HCT116 (cell line): Measurements from ENCODE around the gene LRPPRC. TPM values are rescaled to one million over a fixed set of nuclear protein-coding genes. Genes with fewer than 3 reads are reported as not detected.

Experiments
- ATAC-seq: fragments of 200-7000 bp; cut with Tn5 transposase; 2 replicates; pipeline ENCODE4 v1.9.1; 2020; ENCODE audit warnings: mild to moderate bottlenecking, moderate library complexity
- BruUV-seq: library from RNA; stranded (reverse); fragments of 400-500 nt; replicated peaks from 2 replicates; lab custom pipeline; 2021; lab: Mats Ljungman, UMichigan
- CTCF ChIA-PET: fragments of 300-600 bp; sonication (Branson Sonifier 250); formaldehyde crosslinking; loops from one replicate; lab custom pipeline; 2021; ENCODE audit warnings: antibody characterized with exemption; lab: Charles Lee
- POLR2A ChIA-PET: fragments of 300-600, 350-600 bp; sonication (Branson Sonifier 250); formaldehyde crosslinking; loops from one replicate; lab custom pipeline; 2021; ENCODE audit warnings: antibody characterized with exemption; lab: Charles Lee
- RAD21 ChIA-PET, 2 experiments: fragments of 300-600 bp; sonication (Branson Sonifier 250); formaldehyde crosslinking; loops; one replicate each; lab custom pipeline; 2023; ENCODE audit warnings: low total read pairs in 2 of 2; ENCODE audit not compliant: uncharacterized antibody in 2 of 2, unreplicated experiment in 2 of 2, low non-redundant PET in 1 of 2; lab: Charles Lee
- DNase-seq: peaks from one replicate; pipeline ENCODE4 v3.0.0-alpha.2; 2010; ENCODE audit warnings: low read depth, low spot score
- H2AFZ ChIP-seq: fragments of 200-600 bp; shearing (Covaris generic), sonication (generic); 2 replicates; pipeline ENCODE4 v1.6.1; 2017; ENCODE audit warnings: low read depth, mixed run types, mixed read lengths, antibody characterized with exemption, low read length; ENCODE audit not compliant: poor library complexity, severe bottlenecking
- H3K27ac ChIP-seq: 2 replicates; pipeline ENCODE4 v1.5.1; 2012; ENCODE audit warnings: low read depth, low read length
- H3K27me3 ChIP-seq: fragments of 200-600 bp; sonication (generic); 2 replicates; pipeline ENCODE4 v1.6.1; 2016; ENCODE audit warnings: mixed run types, low read length, mixed read lengths; ENCODE audit not compliant: insufficient read depth
- H3K36me3 ChIP-seq, 2 experiments: fragments of 200-500 bp in 1 of 2; fragments of 200-600 bp in 1 of 2; sonication (Bioruptor generic) in 1 of 2; sonication (generic) in 1 of 2; 2 replicates each; pipeline versions ENCODE4 v1.5.1 to v1.6.1; 2014 to 2016; ENCODE audit warnings: low read length in 2 of 2, inconsistent platforms in 1 of 2, mixed read lengths in 1 of 2, mixed run types in 1 of 2; ENCODE audit not compliant: insufficient read depth in 2 of 2, control insufficient read depth in 1 of 2
- H3K4me1 ChIP-seq, 2 experiments: fragments of 200-600 bp in 1 of 2; sonication (generic) in 1 of 2; 2 replicates each; pipeline versions ENCODE4 v1.5.1 to v1.6.1; 2012 to 2017; ENCODE audit warnings: low read length in 2 of 2, inconsistent platforms in 1 of 2, mild to moderate bottlenecking in 1 of 2, mixed read lengths in 1 of 2, mixed run types in 1 of 2, moderate library complexity in 1 of 2; ENCODE audit not compliant: insufficient read depth in 2 of 2, control insufficient read depth in 1 of 2
- H3K4me2 ChIP-seq: fragments of 200-600 bp; sonication (generic); 2 replicates; pipeline ENCODE4 v1.6.1; 2017; ENCODE audit warnings: mixed run types, low read length, mixed read lengths
- H3K4me3 ChIP-seq, 2 experiments: fragments of 200-600 bp in 1 of 2; sonication (generic) in 1 of 2; replicated peaks in 1 of 2; 2 replicates each; pipeline ENCODE4 v1.5.1; 2011 to 2016; ENCODE audit warnings: low read length in 2 of 2, control low read depth in 1 of 2, low read depth in 1 of 2, mild to moderate bottlenecking in 1 of 2, mixed read lengths in 1 of 2, mixed run types in 1 of 2
- H3K79me2 ChIP-seq: fragments of 200-600 bp; sonication (generic); 2 replicates; pipeline ENCODE4 v1.6.1; 2017; ENCODE audit warnings: mild to moderate bottlenecking, mixed run types, low read length, moderate library complexity, mixed read lengths; ENCODE audit not compliant: insufficient read depth
- H3K9ac ChIP-seq: fragments of 200-600 bp; sonication (generic); 2 replicates; pipeline ENCODE4 v1.6.1; 2016; ENCODE audit warnings: low read length, mixed read lengths
- H3K9me2 ChIP-seq: fragments of 200-600 bp; sonication (generic), shearing (Covaris generic); 2 replicates; pipeline ENCODE4 v1.6.1; 2017; ENCODE audit warnings: mixed run types, mild to moderate bottlenecking, moderate library complexity; ENCODE audit not compliant: insufficient read depth
- H3K9me3 ChIP-seq, 2 experiments: fragments of 200-500 bp in 1 of 2; fragments of 200-600 bp in 1 of 2; sonication (Bioruptor generic) in 1 of 2; sonication (generic) in 1 of 2; 2 replicates each; pipeline ENCODE4 v1.6.1; 2014 to 2017; ENCODE audit warnings: low read length in 2 of 2, mixed read lengths in 2 of 2, inconsistent platforms in 1 of 2, low read depth in 1 of 2, mild to moderate bottlenecking in 1 of 2, mixed run types in 1 of 2, moderate library complexity in 1 of 2; ENCODE audit not compliant: control insufficient read depth in 1 of 2, insufficient read depth in 1 of 2
- H4K20me1 ChIP-seq: fragments of 200-600 bp; sonication (generic), shearing (Covaris generic); 2 replicates; pipeline ENCODE4 v1.6.1; 2017; ENCODE audit warnings: mixed run types, mild to moderate bottlenecking, moderate library complexity; ENCODE audit not compliant: insufficient read depth
- CTCF ChIP-seq, 3 experiments: fragments of 200-600 bp in 1 of 3; sonication (generic) in 1 of 3; IDR thresholded peaks in 2 of 3; conservative IDR thresholded peaks in 1 of 3; 2 replicates each; pipeline ENCODE4 v1.5.1; 2012 to 2017; ENCODE audit warnings: low read depth in 2 of 3, low read length in 2 of 3, antibody characterized with exemption in 1 of 3, borderline replicate concordance in 1 of 3, control low read depth in 1 of 3, mild to moderate bottlenecking in 1 of 3, mixed read lengths in 1 of 3, mixed run types in 1 of 3, moderate library complexity in 1 of 3; ENCODE audit not compliant: insufficient read depth in 1 of 3
- POLR2A ChIP-seq: IDR thresholded peaks from 2 replicates; pipeline ENCODE4 v1.7.0; 2011; ENCODE audit warnings: borderline replicate concordance; ENCODE audit not compliant: insufficient read depth, insufficient read length; ENCODE audit errors: extremely low read depth
- RAD21 ChIP-seq: IDR thresholded peaks from 2 replicates; pipeline ENCODE4 v1.6.1; 2012; ENCODE audit warnings: low read depth, mild to moderate bottlenecking
- SP1 ChIP-seq: IDR thresholded peaks from 2 replicates; pipeline ENCODE4 v1.6.1; 2012; ENCODE audit warnings: low read depth
- intact Hi-C: fragments of 100-400 bp; cut with micrococcal nuclease; formaldehyde crosslinking; loops from 2 replicates; pipeline ENCODE4 v1.10.0; 2022
- total RNA-seq: library from RNA; stranded (reverse); gene quantifications from one replicate; pipeline ENCODE4 v1.2.1, GENCODE V29; 2021; ENCODE audit not compliant: unreplicated experiment

LRPPRC gene
- total RNA-seq, 1 experiment from 2014 or later: 210 TPM

DNA sequence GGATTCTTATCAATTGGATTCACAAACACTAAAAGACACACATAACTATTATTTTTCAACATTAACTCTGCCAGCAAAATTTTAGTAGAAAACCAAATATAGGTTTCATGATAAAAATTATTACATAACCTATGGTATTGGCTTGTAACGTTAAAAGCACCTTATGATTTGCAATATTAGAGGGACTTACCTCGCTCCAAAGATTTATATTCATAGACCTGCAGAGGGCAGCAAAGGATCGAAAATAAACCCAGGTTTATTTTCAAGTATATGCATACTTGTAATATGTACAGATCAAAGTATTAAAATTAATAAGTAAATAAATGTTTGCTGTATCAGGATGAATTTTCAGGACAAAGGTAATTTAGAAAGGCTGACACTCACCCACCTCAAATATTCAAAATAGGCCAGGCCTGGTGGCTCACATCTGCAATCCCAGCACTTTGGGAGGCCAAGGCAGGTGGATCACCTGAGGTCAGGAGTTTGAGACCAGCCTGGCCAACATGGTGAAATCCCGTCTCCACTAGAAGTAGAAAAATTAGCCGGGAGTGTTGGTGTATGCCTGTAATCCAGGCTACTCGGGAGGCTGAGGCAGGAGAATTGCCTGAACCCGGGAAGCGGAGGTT, 45.3 kb downstream of the LRPPRC start:
- H3K9me2 ChIP-seq: no peaks in the 10 kb centered on the region
- H3K4me2 ChIP-seq: no peak overlapping the region

More for the DNA sequence above, 45.3 kb downstream of the LRPPRC start:
- ChIA-PET CTCF (interaction anchor here (0.7 to 1.0 kb wide), 4 partner anchors 8 to 15 kb away, joined by 3 read pairs; no protein-coding TSS in a partner anchor), RAD21 (no interaction called here), POLR2A (no interaction called here)
- DNase-seq (peak; percentile 35), ATAC-seq (peak; percentile 84)
- Histone ChIP-seq H3K9me3 (no peaks in the 10 kb centered on the region), H3K4me3 (no peak overlapping the region), H4K20me1 (peaks cover 37% of the 10 kb centered on the region; the same call in 1 of the 2 replicates), H3K27ac (no peak overlapping the region), H3K79me2 (peaks cover 75% of the 10 kb centered on the region), H2AFZ (no peak overlapping the region), H3K27me3 (no peaks in the 10 kb centered on the region), H3K36me3 (peaks cover 59 to 65% of the 10 kb centered on the region in 2 experiments), H3K4me1 (no peaks in the 10 kb centered on the region), H3K9ac (no peak overlapping the region)
- TF ChIP-seq RAD21 (peak; percentile 45), POLR2A (no peak), SP1 (no peak), CTCF (IDR thresholded peaks at IDR 0.05 in 2 of 3, conservative IDR thresholded peaks at IDR 0.05 in 1 of 3; ENCODE audit: borderline replicate concordance in 1 of 3, insufficient read depth in 1 of 3, low read depth in 2 of 3, low read length in 2 of 3) (peak; percentile 25 to 62 (median 32); a peak in 3 of 6 replicates)
- intact Hi-C loops: loop anchor here (5.0 kb wide), 1 partner anchor 33 kb away; no protein-coding TSS in a partner anchor
- no TSS peak for BruUV-seq
